Measurements from ENCODE around the gene PRR4.

PRR4 gene

GRCh38 chr12:10847744-10848143, 1.5 kb downstream of the PRR4 start:
- Histone ChIP-seq H4K20me1 (ENCODE audit: insufficient read depth, low read length) (no peaks in the 10 kb centered on the region), H3K4me2 (ENCODE audit: insufficient read depth, low read length) (no peak overlapping the region), H2AFZ (ENCODE audit: low read depth, low read length) (no peak overlapping the region), H3K27me3 (ENCODE audit: insufficient read depth, low read length, poor library complexity) (no peaks in the 10 kb centered on the region), H3K9ac (ENCODE audit: low read depth, low read length) (no peak overlapping the region), H3K9me3 (ENCODE audit: insufficient read depth, low read length, severe bottlenecking) (no peaks in the 10 kb centered on the region), H3K4me3 (ENCODE audit: low read depth in 1 of 2, low read length in 2 of 2) (no peak overlapping the region), H3K36me3 (ENCODE audit: insufficient read depth, low read length) (peaks cover 19% of the 10 kb centered on the region; the same call in 1 of the 2 replicates), H3K79me2 (ENCODE audit: insufficient read depth, low read length) (no peaks in the 10 kb centered on the region), H3K4me1 (ENCODE audit: insufficient read depth, low read length) (peaks cover 18% of the 10 kb centered on the region), H3K27ac (ENCODE audit: low read length) (no peak overlapping the region)
- ATAC-seq (ENCODE audit: insufficient read depth, low read depth) (no peak), DNase-seq (no peak)
- no peak for TF ChIP-seq EZH2 (IDR thresholded peaks at IDR 0.05; ENCODE audit: borderline replicate concordance, low read depth, low read length, severe bottlenecking)
- no peak for TF ChIP-seq CTCF (IDR thresholded peaks at IDR 0.05; ENCODE audit: borderline replicate concordance, extremely low read depth, low read length, poor library complexity, severe bottlenecking)

GRCh38 chr12:10842862-10843261, 6.4 kb downstream of the PRR4 start:
- Histone ChIP-seq H4K20me1 (ENCODE audit: insufficient read depth, low read length) (no peaks in the 10 kb centered on the region), H3K9ac (ENCODE audit: low read depth, low read length) (no peak overlapping the region), H3K4me2 (ENCODE audit: insufficient read depth, low read length) (no peak overlapping the region), H3K27ac (ENCODE audit: low read length) (no peak overlapping the region), H3K27me3 (ENCODE audit: insufficient read depth, low read length, poor library complexity) (no peaks in the 10 kb centered on the region), H3K4me3 (ENCODE audit: low read depth in 1 of 2, low read length in 2 of 2) (no peak overlapping the region), H3K79me2 (ENCODE audit: insufficient read depth, low read length) (no peaks in the 10 kb centered on the region), H3K36me3 (ENCODE audit: insufficient read depth, low read length) (peaks cover 13% of the 10 kb centered on the region; the same call in 1 of the 2 replicates), H3K4me1 (ENCODE audit: insufficient read depth, low read length) (no peaks in the 10 kb centered on the region), H3K9me3 (ENCODE audit: insufficient read depth, low read length, severe bottlenecking) (no peaks in the 10 kb centered on the region), H2AFZ (ENCODE audit: low read depth, low read length) (no peak overlapping the region)
- no peak for DNase-seq
- ATAC-seq (ENCODE audit: insufficient read depth, low read depth), result no peak
- TF ChIP-seq EZH2 (IDR thresholded peaks at IDR 0.05; ENCODE audit: borderline replicate concordance, low read depth, low read length, severe bottlenecking) (no peak), CTCF (IDR thresholded peaks at IDR 0.05; ENCODE audit: borderline replicate concordance, extremely low read depth, low read length, poor library complexity, severe bottlenecking) (no peak)

GRCh38 chr12:10838461-10838860, 10.8 kb downstream of the PRR4 start:
- no peak for TF ChIP-seq CTCF (IDR thresholded peaks at IDR 0.05; ENCODE audit: borderline replicate concordance, extremely low read depth, low read length, poor library complexity, severe bottlenecking)
- TF ChIP-seq EZH2 (IDR thresholded peaks at IDR 0.05; ENCODE audit: borderline replicate concordance, low read depth, low read length, severe bottlenecking), result no peak
- ATAC-seq (ENCODE audit: insufficient read depth, low read depth), result no peak
- no peak overlapping the region for H3K4me2 ChIP-seq (ENCODE audit: insufficient read depth, low read length)
- H2AFZ ChIP-seq (ENCODE audit: low read depth, low read length), result no peak overlapping the region
- no peak overlapping the region for H3K27ac ChIP-seq (ENCODE audit: low read length)
- H4K20me1 ChIP-seq (ENCODE audit: insufficient read depth, low read length), result no peaks in the 10 kb centered on the region
- H3K27me3 ChIP-seq (ENCODE audit: insufficient read depth, low read length, poor library complexity), result no peaks in the 10 kb centered on the region
- H3K79me2 ChIP-seq (ENCODE audit: insufficient read depth, low read length), result no peaks in the 10 kb centered on the region
- no peaks in the 10 kb centered on the region for H3K4me1 ChIP-seq (ENCODE audit: insufficient read depth, low read length)
- H3K9ac ChIP-seq (ENCODE audit: low read depth, low read length), result no peak overlapping the region
- no peaks in the 10 kb centered on the region for H3K9me3 ChIP-seq (ENCODE audit: insufficient read depth, low read length, severe bottlenecking)
- H3K4me3 ChIP-seq (ENCODE audit: low read depth in 1 of 2, low read length in 2 of 2), result no peak overlapping the region
- DNase-seq, result no peak
- H3K36me3 ChIP-seq (ENCODE audit: insufficient read depth, low read length), result peaks cover 5% of the 10 kb centered on the region; the same call in 1 of the 2 replicates

GRCh38 chr12:10829994-10830393, 19.3 kb downstream of the PRR4 start:
- Histone ChIP-seq H3K27ac (ENCODE audit: low read length) (no peak overlapping the region), H3K4me1 (ENCODE audit: insufficient read depth, low read length) (no peaks in the 10 kb centered on the region), H3K4me2 (ENCODE audit: insufficient read depth, low read length) (no peak overlapping the region), H3K79me2 (ENCODE audit: insufficient read depth, low read length) (no peaks in the 10 kb centered on the region), H3K9me3 (ENCODE audit: insufficient read depth, low read length, severe bottlenecking) (no peaks in the 10 kb centered on the region), H2AFZ (ENCODE audit: low read depth, low read length) (no peak overlapping the region), H3K36me3 (ENCODE audit: insufficient read depth, low read length) (no peaks in the 10 kb centered on the region), H3K9ac (ENCODE audit: low read depth, low read length) (no peak overlapping the region), H4K20me1 (ENCODE audit: insufficient read depth, low read length) (no peaks in the 10 kb centered on the region), H3K4me3 (ENCODE audit: low read depth in 1 of 2, low read length in 2 of 2) (no peak overlapping the region), H3K27me3 (ENCODE audit: insufficient read depth, low read length, poor library complexity) (no peaks in the 10 kb centered on the region)
- DNase-seq (no peak), ATAC-seq (ENCODE audit: insufficient read depth, low read depth) (no peak)
- TF ChIP-seq EZH2 (IDR thresholded peaks at IDR 0.05; ENCODE audit: borderline replicate concordance, low read depth, low read length, severe bottlenecking) (no peak), CTCF (IDR thresholded peaks at IDR 0.05; ENCODE audit: borderline replicate concordance, extremely low read depth, low read length, poor library complexity, severe bottlenecking) (no peak)

Measured in DND-41 (cell line).